WTC11 (cell line): Measurements from ENCODE around the gene SLC38A11. TPM values are rescaled to one million over a fixed set of nuclear protein-coding genes. Genes with fewer than 3 reads are reported as not detected.

Source experiments
- ATAC-seq: fragments of 200-7000 bp; cut with Tn5 transposase; 2 replicates; pipeline ENCODE4 v1.10.0; 2021; ENCODE audit warnings: mild to moderate bottlenecking, moderate library complexity
- CTCF ChIA-PET: fragments of 300-600 bp; sonication (Branson Sonifier 250); formaldehyde crosslinking; loops from one replicate; lab custom pipeline; 2021; ENCODE audit warnings: antibody characterized with exemption; lab: Charles Lee
- POLR2A ChIA-PET: fragments of 350-600 bp; sonication (Branson Sonifier 250); formaldehyde crosslinking; loops from one replicate; lab custom pipeline; 2021; ENCODE audit warnings: antibody characterized with exemption; lab: Charles Lee
- DNase-seq: peaks from one replicate; pipeline ENCODE4 v3.0.0; 2021; ENCODE audit warnings: low spot score
- H3K27ac Mint-ChIP-seq: 2 replicates; pipeline ENCODE4 v1.8.0; 2021; ENCODE audit warnings: mixed read lengths
- H3K27me3 Mint-ChIP-seq: 2 replicates; pipeline ENCODE4 v1.8.0; 2021; ENCODE audit warnings: low read depth, mild to moderate bottlenecking, moderate library complexity, mixed read lengths
- H3K36me3 Mint-ChIP-seq: 2 replicates; pipeline ENCODE4 v1.8.0; 2021; ENCODE audit warnings: mixed read lengths
- H3K4me1 Mint-ChIP-seq: 2 replicates; pipeline ENCODE4 v1.8.0; 2022; ENCODE audit warnings: mixed read lengths
- H3K4me3 Mint-ChIP-seq: 2 replicates; pipeline ENCODE4 v1.8.0; 2021; ENCODE audit warnings: mild to moderate bottlenecking, moderate library complexity, mixed read lengths
- H3K9me3 Mint-ChIP-seq: 2 replicates; pipeline ENCODE4 v1.8.0; 2021; ENCODE audit warnings: mixed read lengths
- GABPB1 ChIP-seq: sonication (generic); formaldehyde crosslinking; IDR thresholded peaks from 2 replicates; pipeline ENCODE4 v1.8.1; 2023; ENCODE audit warnings: mild to moderate bottlenecking, missing genetic modification reagents
- GRHL2 ChIP-seq: fragments of 250-450 bp; sonication (Bioruptor Pico); IDR thresholded peaks from 2 replicates; pipeline ENCODE4 v1.8.0; 2022; ENCODE audit warnings: mild to moderate bottlenecking, moderate library complexity; ENCODE audit not compliant: insufficient replicate concordance, severe bottlenecking
- IRF2 ChIP-seq: sonication (generic); formaldehyde crosslinking; IDR thresholded peaks from 2 replicates; pipeline ENCODE4 v1.8.0; 2022; ENCODE audit warnings: low read depth, missing genetic modification reagents, borderline replicate concordance
- RELA ChIP-seq: sonication (generic); formaldehyde crosslinking; IDR thresholded peaks from 2 replicates; pipeline ENCODE4 v1.8.1; 2022; ENCODE audit warnings: missing genetic modification reagents, mild to moderate bottlenecking, borderline replicate concordance
- SMAD3 ChIP-seq: sonication (generic); formaldehyde crosslinking; IDR thresholded peaks from 2 replicates; pipeline ENCODE4 v1.8.0; 2022; ENCODE audit warnings: missing genetic modification reagents, mild to moderate bottlenecking, borderline replicate concordance
- SOX15 ChIP-seq: fragments of 250-450 bp; sonication (Bioruptor Pico); IDR thresholded peaks from 2 replicates; pipeline ENCODE4 v1.9.0; 2021; ENCODE audit warnings: mild to moderate bottlenecking
- ZBTB21 ChIP-seq: sonication (generic); formaldehyde crosslinking; IDR thresholded peaks from 2 replicates; pipeline ENCODE4 v1.8.1; 2023; ENCODE audit warnings: mild to moderate bottlenecking, missing genetic modification reagents, borderline replicate concordance
- total RNA-seq: library from RNA; stranded (reverse); gene quantifications from 3 replicates; pipeline ENCODE4 v1.2.3, GENCODE V29; 2021
- TF ChIP-seq, protein P1 (sequence below): sonication (generic); formaldehyde crosslinking; conservative IDR thresholded peaks from 2 replicates; pipeline ENCODE4 v1.8.1; 2023; ENCODE audit warnings: mild to moderate bottlenecking, low read depth, missing genetic modification reagents, moderate library complexity
- TF ChIP-seq, protein P2 (sequence below): sonication (generic); formaldehyde crosslinking; IDR thresholded peaks from 2 replicates; pipeline ENCODE4 v1.8.0; 2022; ENCODE audit warnings: mild to moderate bottlenecking, missing genetic modification reagents
- TF ChIP-seq, protein P3 (sequence below): sonication (generic); formaldehyde crosslinking; IDR thresholded peaks from 2 replicates; pipeline ENCODE4 v1.8.1; 2022; ENCODE audit warnings: low read depth, missing genetic modification reagents, borderline replicate concordance
- TF ChIP-seq, protein P4 (sequence below): sonication (generic); formaldehyde crosslinking; IDR thresholded peaks from 2 replicates; pipeline ENCODE4 v1.8.1; 2022; ENCODE audit warnings: mild to moderate bottlenecking, moderate library complexity, missing genetic modification reagents
- TF ChIP-seq, protein P5 (sequence below): fragments of 250-450 bp; sonication (Bioruptor Pico); IDR thresholded peaks from 2 replicates; pipeline ENCODE4 v1.9.0; 2021; ENCODE audit warnings: mild to moderate bottlenecking
- TF ChIP-seq, protein P6 (sequence below): fragments of 200-600 bp; IDR thresholded peaks from 2 replicates; pipeline ENCODE4 v1.8.0; 2022; ENCODE audit warnings: antibody characterized with exemption

The SLC38A11 gene
- total RNA-seq, 1 experiment from 2014 or later = not detected

DNA sequence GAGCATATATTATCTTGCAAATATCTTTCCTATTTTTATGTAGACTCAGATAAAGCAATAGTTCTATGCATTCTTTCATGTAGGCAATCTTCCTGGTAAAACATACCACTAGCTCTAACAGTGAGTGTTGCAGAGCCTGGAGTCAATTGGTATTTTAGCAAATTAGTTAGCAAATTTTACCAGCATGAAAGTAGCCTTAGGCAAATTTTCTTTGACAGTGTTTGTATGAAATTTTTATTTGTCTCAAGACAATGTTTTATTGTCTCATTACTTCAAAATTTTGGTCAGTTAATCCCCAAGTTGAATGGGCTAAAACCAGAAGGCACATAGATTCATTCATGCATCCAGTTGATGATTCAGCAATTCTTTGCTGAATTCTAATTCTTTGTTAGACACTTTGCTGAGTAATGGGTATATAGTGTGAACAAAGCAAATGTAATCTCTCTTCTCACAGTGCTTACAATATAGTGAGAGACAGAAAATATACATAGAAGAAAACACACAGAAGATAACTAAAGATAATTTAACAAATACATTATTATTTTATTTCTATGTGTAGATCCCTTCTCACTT is 27.1 kb downstream of the SLC38A11 start (continued):
- TF ChIP-seq GRHL2 (CRISPR knock-in tag) = no peak

DNA sequence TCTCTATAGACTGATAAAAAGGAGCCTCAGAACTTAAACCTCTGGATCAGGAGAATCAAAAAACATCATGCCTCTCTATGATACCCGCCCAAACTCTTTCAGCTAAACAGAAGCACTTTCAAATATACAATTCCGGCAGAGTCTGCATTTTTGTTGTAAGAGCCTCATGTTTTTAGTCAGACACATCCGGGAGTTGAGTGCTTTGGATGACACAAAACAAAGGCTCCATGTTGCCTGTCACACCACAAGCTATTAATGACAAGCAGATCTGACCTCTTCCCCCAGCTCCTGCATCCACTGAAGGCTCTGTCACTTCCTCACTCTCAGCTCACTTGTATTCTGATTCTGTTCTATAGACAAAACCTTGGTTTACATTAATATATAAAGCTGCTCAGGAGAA is 33.2 kb downstream of the SLC38A11 start:
- Mint-ChIP-seq H3K4me1 (peaks cover 14% of the 10 kb centered on the region), H3K9me3 (no peaks in the 10 kb centered on the region), H3K36me3 (no peaks in the 10 kb centered on the region), H3K4me3 (no peak overlapping the region), H3K27me3 (no peaks in the 10 kb centered on the region), H3K27ac (no peak overlapping the region)
- ATAC-seq (no peak), DNase-seq (no peak)
- ChIA-PET CTCF (interaction anchor here (1.5 kb wide), 1 partner anchor 80 kb away, joined by 8 read pairs; the partner anchor contains the start of gene COBLL1), POLR2A (no interaction called here)
- TF ChIP-seq SMAD3 (CRISPR knock-in tag) (no peak), ZBTB21 (CRISPR knock-in tag) (no peak), SOX15 (no peak), RELA (no peak)
- TF ChIP-seq, protein P1, sequence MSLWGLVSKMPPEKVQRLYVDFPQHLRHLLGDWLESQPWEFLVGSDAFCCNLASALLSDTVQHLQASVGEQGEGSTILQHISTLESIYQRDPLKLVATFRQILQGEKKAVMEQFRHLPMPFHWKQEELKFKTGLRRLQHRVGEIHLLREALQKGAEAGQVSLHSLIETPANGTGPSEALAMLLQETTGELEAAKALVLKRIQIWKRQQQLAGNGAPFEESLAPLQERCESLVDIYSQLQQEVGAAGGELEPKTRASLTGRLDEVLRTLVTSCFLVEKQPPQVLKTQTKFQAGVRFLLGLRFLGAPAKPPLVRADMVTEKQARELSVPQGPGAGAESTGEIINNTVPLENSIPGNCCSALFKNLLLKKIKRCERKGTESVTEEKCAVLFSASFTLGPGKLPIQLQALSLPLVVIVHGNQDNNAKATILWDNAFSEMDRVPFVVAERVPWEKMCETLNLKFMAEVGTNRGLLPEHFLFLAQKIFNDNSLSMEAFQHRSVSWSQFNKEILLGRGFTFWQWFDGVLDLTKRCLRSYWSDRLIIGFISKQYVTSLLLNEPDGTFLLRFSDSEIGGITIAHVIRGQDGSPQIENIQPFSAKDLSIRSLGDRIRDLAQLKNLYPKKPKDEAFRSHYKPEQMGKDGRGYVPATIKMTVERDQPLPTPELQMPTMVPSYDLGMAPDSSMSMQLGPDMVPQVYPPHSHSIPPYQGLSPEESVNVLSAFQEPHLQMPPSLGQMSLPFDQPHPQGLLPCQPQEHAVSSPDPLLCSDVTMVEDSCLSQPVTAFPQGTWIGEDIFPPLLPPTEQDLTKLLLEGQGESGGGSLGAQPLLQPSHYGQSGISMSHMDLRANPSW = no peak
- TF ChIP-seq, protein P2, sequence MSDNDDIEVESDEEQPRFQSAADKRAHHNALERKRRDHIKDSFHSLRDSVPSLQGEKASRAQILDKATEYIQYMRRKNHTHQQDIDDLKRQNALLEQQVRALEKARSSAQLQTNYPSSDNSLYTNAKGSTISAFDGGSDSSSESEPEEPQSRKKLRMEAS (CRISPR knock-in tag) = no peak
- TF ChIP-seq, protein P3, sequence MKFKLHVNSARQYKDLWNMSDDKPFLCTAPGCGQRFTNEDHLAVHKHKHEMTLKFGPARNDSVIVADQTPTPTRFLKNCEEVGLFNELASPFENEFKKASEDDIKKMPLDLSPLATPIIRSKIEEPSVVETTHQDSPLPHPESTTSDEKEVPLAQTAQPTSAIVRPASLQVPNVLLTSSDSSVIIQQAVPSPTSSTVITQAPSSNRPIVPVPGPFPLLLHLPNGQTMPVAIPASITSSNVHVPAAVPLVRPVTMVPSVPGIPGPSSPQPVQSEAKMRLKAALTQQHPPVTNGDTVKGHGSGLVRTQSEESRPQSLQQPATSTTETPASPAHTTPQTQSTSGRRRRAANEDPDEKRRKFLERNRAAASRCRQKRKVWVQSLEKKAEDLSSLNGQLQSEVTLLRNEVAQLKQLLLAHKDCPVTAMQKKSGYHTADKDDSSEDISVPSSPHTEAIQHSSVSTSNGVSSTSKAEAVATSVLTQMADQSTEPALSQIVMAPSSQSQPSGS (CRISPR knock-in tag) = no peak
- TF ChIP-seq, protein P4, sequence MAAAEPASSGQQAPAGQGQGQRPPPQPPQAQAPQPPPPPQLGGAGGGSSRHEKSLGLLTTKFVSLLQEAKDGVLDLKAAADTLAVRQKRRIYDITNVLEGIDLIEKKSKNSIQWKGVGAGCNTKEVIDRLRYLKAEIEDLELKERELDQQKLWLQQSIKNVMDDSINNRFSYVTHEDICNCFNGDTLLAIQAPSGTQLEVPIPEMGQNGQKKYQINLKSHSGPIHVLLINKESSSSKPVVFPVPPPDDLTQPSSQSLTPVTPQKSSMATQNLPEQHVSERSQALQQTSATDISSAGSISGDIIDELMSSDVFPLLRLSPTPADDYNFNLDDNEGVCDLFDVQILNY (CRISPR knock-in tag) = no peak
- TF ChIP-seq, all 79 proteins: peak for 0

DNA sequence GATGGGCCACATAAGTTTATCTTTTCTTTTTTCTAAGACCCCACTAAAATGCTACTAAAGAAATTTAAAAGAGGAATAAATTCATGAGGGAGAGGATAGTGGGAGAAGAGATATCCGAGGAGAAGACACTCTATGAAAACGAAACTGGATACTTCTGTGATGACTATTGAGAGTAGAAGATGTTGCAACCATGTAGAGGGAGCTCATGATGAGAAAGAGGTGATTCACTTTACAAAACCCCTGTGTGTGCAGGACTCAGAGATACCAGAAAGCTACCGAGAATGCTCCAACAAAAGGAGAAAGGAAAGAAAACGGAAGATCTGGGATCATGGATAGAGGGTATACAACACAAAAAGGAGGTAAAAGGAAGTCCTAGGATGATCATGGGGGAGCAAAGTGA is 34.9 kb downstream of the SLC38A11 start:
- Mint-ChIP-seq H3K27ac (no peak overlapping the region), H3K4me1 (peaks cover 15% of the 10 kb centered on the region), H3K27me3 (no peaks in the 10 kb centered on the region)
- POLR2A ChIA-PET = no interaction called here
- TF ChIP-seq, protein P5, sequence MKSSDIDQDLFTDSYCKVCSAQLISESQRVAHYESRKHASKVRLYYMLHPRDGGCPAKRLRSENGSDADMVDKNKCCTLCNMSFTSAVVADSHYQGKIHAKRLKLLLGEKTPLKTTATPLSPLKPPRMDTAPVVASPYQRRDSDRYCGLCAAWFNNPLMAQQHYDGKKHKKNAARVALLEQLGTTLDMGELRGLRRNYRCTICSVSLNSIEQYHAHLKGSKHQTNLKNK = no peak
- TF ChIP-seq GABPB1 (CRISPR knock-in tag) = peak; percentile 64
- TF ChIP-seq, all 79 proteins: peak for 1
- no peaks in the 10 kb centered on the region for H3K36me3 Mint-ChIP-seq
- H3K4me3 Mint-ChIP-seq = no peak overlapping the region
- H3K9me3 Mint-ChIP-seq = no peaks in the 10 kb centered on the region
- DNase-seq (no peak), ATAC-seq (no peak)
- CTCF ChIA-PET = interaction anchor here (0.9 kb wide), 1 partner anchor 79 kb away, joined by 3 read pairs; the partner anchor contains the start of gene COBLL1

DNA sequence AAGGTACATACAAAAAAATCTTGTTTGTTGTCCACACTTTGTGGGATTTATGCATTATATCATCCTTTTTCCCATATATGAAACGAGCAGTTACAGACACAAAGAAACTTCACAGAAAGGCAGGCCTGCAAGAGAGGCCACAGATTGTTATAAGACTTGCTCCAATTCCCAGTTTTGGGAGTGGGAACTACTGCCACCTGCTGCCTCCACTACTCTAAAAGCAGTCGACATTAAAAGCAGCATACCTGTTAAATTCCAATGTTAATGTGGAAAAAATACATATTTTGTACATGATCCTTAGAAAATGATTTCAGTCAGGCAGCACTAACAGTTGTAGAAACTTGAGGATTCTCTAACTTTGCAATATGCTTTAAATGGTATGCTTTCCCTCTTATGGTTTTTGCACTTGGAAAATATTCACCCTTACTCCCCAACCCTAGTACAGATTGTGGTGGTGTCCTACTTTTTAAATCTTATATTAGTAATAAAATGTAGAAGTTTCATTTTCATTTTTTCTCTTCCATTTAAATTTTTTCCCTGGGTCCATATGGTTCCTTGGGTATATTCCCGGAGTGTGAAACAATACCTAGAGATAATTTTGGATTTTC is 37.9 kb downstream of the SLC38A11 start:
- DNase-seq (peak; percentile 30), ATAC-seq (peak; percentile 71)
- peaks cover 41% of the 10 kb centered on the region for H3K4me1 Mint-ChIP-seq
- no peaks in the 10 kb centered on the region for H3K9me3 Mint-ChIP-seq
- CTCF ChIA-PET = no interaction called here
- no peaks in the 10 kb centered on the region for H3K36me3 Mint-ChIP-seq
- H3K27ac Mint-ChIP-seq = no peak overlapping the region
- no peak overlapping the region for H3K4me3 Mint-ChIP-seq
- H3K27me3 Mint-ChIP-seq = no peaks in the 10 kb centered on the region
- POLR2A ChIA-PET = no interaction called here
- no peak for TF ChIP-seq IRF2 (CRISPR knock-in tag)
- TF ChIP-seq, protein P6, sequence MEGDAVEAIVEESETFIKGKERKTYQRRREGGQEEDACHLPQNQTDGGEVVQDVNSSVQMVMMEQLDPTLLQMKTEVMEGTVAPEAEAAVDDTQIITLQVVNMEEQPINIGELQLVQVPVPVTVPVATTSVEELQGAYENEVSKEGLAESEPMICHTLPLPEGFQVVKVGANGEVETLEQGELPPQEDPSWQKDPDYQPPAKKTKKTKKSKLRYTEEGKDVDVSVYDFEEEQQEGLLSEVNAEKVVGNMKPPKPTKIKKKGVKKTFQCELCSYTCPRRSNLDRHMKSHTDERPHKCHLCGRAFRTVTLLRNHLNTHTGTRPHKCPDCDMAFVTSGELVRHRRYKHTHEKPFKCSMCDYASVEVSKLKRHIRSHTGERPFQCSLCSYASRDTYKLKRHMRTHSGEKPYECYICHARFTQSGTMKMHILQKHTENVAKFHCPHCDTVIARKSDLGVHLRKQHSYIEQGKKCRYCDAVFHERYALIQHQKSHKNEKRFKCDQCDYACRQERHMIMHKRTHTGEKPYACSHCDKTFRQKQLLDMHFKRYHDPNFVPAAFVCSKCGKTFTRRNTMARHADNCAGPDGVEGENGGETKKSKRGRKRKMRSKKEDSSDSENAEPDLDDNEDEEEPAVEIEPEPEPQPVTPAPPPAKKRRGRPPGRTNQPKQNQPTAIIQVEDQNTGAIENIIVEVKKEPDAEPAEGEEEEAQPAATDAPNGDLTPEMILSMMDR = peak; percentile 22; the same call in 1 of the 2 replicates
